Lower leg skin (tissue), 3 donors: ENCODE measurements around the gene PRRG2.

Source experiments
- CTCF ChIP-seq, 3 donors: fragments of 450-650 bp; IDR thresholded peaks; one replicate each; pipeline ENCODE4 v1.5.1; 2016; ENCODE audit warnings: antibody characterized with exemption in 3 of 3, mild to moderate bottlenecking in 3 of 3, moderate library complexity in 2 of 3
- POLR2A ChIP-seq, 2 donors: fragments of 450-650 bp; IDR thresholded peaks; one replicate each; pipeline ENCODE4 v1.6.1; 2016 to 2017; ENCODE audit warnings: antibody characterized with exemption in 2 of 2, mild to moderate bottlenecking in 1 of 2, moderate library complexity in 1 of 2

DNA sequence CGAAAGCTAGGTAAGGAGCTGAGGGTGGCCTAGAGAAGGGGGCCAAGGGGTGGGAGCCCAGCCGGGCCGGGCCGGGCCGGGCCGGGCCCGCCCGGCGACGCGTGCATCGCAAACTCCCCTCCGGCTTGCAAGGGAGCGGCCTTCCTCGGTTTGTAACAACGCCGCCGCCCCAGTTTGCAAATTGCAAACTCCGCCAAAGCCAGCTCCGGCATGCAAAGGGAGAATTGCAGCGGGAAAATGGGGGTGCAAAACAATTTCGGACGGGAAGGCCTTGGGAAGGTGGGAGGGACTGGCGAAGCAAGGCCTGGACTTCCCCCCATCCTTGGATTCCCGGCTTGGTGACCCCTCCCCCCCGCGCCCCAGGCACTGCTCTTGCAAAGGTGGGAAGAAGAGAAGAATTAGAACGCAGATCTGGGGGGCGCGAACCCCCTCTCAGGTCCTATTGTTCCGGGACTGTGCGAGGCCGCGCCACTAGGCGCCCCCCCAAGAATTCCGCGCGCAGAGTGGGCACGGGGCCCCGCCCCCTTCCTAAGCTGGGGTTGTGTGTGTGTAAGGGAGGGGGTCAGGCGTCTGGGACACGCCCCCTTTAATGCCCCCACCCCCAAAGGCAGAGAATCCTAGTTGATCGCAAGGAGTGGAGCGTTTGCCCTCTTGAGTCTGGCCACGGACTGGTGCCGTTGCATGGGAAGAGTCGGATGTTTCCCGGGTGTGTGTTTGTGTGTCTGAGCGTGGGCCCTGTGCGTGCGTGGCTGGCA, 10.8 kb downstream of the PRRG2 start:
- no peak for TF ChIP-seq CTCF (IDR thresholded peaks at IDR 0.05)
- no peak for TF ChIP-seq POLR2A (IDR thresholded peaks at IDR 0.05)
